ENCODE results near the gene KDM4C. TPM values are rescaled to one million over a fixed set of nuclear protein-coding genes. Genes with fewer than 3 reads are reported as not detected.
"Not testable (repeated sequence)": the region's sequence is repeated elsewhere in the genome, so short reads cannot be mapped to it uniquely, and the experiment has no call there.

The KDM4C gene
- polyA plus RNA-seq, 2 of the 4 experiments (the other 2 are of a cell fraction) = 9.6 to 15.6 TPM

GRCh38 chr9:6739218-6739617 is 18.6 kb upstream of the KDM4C start:
- ATAC-seq = peak; percentile 68 to 78; a peak in 4 of 6 replicates
- no peaks in the 10 kb centered on the region for H3K4me1 ChIP-seq
- H3K4me3 ChIP-seq = no peak overlapping the region
- ChIA-PET POLR2A (interaction anchor here (0.8 to 1.1 kb wide), 2 partner anchors 18 to 58 kb away, joined by 3 to 5 read pairs; partner anchors contain the start of gene KDM4C), CTCF (interaction anchor here (0.7 to 3.0 kb wide), 21 partner anchors 9 to 853 kb away, joined by 3 to 16 read pairs (median 3); partner anchors contain the start of gene KDM4C)
- 19% methylated on average over 1 of the region's 1 CpG for WGBS (ENCODE audit: missing lambda C conversion rate)
- TF ChIP-seq EP300 (IDR thresholded peaks at IDR 0.05) (no peak), HMGXB4 (CRISPR knock-in tag; IDR thresholded peaks at IDR 0.05; ENCODE audit: borderline replicate concordance) (no peak), NPAS2 (CRISPR knock-in tag; IDR thresholded peaks at IDR 0.05; ENCODE audit: borderline replicate concordance) (no peak), RAD21 (conservative IDR thresholded peaks at IDR 0.05 in 1 of 2, IDR thresholded peaks at IDR 0.05 in 1 of 2) (peak; percentile 61 to 66), CTCF (IDR thresholded peaks at IDR 0.05) (peak; percentile 53), SMC3 (IDR thresholded peaks at IDR 0.05) (peak; percentile 44)
- no peak for FAIRE-seq
- no peak overlapping the region for H3K4me2 ChIP-seq
- peak; percentile 26 to 36 for DNase-seq (ENCODE audit: low read depth in 1 of 2, low spot score in 1 of 2)
- no peak overlapping the region for H3K27ac ChIP-seq
- H3K9me3 ChIP-seq = no peaks in the 10 kb centered on the region

DNA sequence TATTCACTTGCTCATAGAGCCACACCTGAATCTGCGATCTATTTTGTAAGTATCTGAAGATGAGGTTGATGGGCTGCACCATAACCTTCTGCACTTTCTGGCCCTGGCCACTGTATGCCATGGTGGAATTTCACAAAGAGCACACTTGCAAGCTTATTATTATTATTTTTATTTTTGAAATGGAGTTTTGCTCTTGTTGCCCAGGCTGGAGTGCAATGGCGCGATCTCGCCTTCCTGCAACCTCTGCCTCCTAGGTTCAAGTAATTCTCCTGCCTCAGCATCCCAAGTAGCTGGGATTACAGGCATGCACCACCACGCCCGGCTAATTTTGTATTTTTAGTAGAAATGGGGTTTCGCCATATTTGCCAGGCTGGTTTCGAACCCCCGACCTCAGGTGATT is 8.9 kb upstream of the KDM4C start:
- FAIRE-seq; ATAC-seq; H3K9me3 ChIP-seq; H3K4me2 ChIP-seq; H3K4me1 ChIP-seq; POLR2A ChIA-PET; H3K27ac ChIP-seq; DNase-seq (ENCODE audit: low read depth in 1 of 2, low spot score in 1 of 2); H3K4me3 ChIP-seq: not testable (repeated sequence)
- WGBS (ENCODE audit: missing lambda C conversion rate) = 92% methylated on average over 9 of the region's 9 CpGs
- CTCF ChIA-PET = interaction anchor here (0.9 to 3.0 kb wide), 2 partner anchors 10 to 862 kb away, joined by 3 to 13 read pairs; no protein-coding TSS in a partner anchor

DNA sequence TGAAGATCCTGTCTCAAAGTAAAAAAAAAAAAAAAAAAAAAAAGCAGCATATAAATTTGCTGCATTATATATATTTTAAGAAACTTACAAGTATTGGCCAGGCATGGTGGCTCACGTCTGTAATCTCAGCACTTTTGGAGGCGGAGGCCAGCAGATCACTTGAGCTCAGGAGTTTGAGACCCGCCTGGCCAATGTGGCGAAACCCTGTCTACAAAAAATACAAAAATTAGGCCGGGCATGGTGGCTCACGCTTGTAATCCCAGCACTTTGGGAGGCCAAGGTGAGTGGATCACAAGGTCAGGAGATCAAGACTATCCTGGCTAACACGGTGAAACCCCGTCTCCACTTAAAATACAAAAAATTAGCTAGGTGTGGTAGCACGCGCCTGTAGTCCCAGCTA is 2.9 kb upstream of the KDM4C start:
- POLR2A ChIA-PET = not testable (repeated sequence)

GRCh38 chr9:6757132-6757455 is 679 bp upstream of the KDM4C start:
- Histone ChIP-seq H3K4me3 (peak overlapping the region; percentile 98), H3K4me1 (peaks cover 12% of the 10 kb centered on the region; the same call in 2 of the 3 replicates), H3K9me3 (no peaks in the 10 kb centered on the region), H3K27ac (peak overlapping the region; percentile 87 to 93), H3K4me2 (peak overlapping the region; percentile 76)
- FAIRE-seq (no peak), DNase-seq (ENCODE audit: low read depth in 1 of 2, low spot score in 1 of 2) (peak; percentile 67 to 88), ATAC-seq (peak; percentile 79 to 80)
- under 1% methylated on average over 14 of the region's 14 CpGs for WGBS (ENCODE audit: missing lambda C conversion rate)
- ChIA-PET CTCF (interaction anchor here (1.9 kb wide), 1 partner anchor 18 kb away, joined by 11 read pairs; no protein-coding TSS in a partner anchor), POLR2A (interaction anchor here (0.7 to 4.0 kb wide), 9 partner anchors 12 to 344 kb away, joined by 3 to 35 read pairs (median 7); partner anchors contain the start of gene UHRF2)
- TF ChIP-seq FOSL2 (IDR thresholded peaks at IDR 0.05) (no peak), FOSL2 (CRISPR knock-in tag; IDR thresholded peaks at IDR 0.05) (peak; percentile 66), HDAC2 (IDR thresholded peaks at IDR 0.05) (no peak), ESRRA (IDR thresholded peaks at IDR 0.05; ENCODE audit: borderline replicate concordance, low read length) (no peak)

More for the DNA sequence above, 2.9 kb upstream of the KDM4C start:
- DNase-seq (ENCODE audit: low read depth in 1 of 2, low spot score in 1 of 2); H3K9me3 ChIP-seq; ATAC-seq; H3K27ac ChIP-seq; H3K4me2 ChIP-seq; FAIRE-seq; H3K4me3 ChIP-seq: not testable (repeated sequence)
- CTCF ChIA-PET = interaction anchor here (1.3 kb wide), 1 partner anchor 8 kb away, joined by 3 read pairs; no protein-coding TSS in a partner anchor
- peaks cover 10% of the 10 kb centered on the region; the same call in 2 of the 3 replicates for H3K4me1 ChIP-seq
- WGBS (ENCODE audit: missing lambda C conversion rate) = 92% methylated on average over 10 of the region's 10 CpGs

DNA sequence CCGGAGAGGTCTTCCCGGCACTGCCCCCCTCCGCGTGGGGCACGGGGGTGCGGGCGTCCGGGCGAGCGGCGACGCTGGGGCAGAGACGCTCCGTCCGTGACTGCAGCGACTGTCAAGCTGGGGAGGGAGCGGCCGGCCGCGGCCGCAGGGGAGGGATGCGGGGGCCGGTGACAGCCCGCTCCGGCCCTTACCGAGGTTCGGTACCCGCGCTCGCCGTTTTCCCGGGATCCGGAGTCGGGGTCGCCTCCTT is 400 bp downstream of the KDM4C start:
- no peak for FAIRE-seq
- H3K4me2 ChIP-seq = peak overlapping the region; percentile 76
- POLR2A ChIA-PET = interaction anchor here (0.5 to 4.0 kb wide), 14 partner anchors 10 to 941 kb away, joined by 3 to 35 read pairs (median 5); partner anchors contain the start of gene UHRF2
- DNase-seq (ENCODE audit: low read depth in 1 of 2, low spot score in 1 of 2) = no peak
- no peaks in the 10 kb centered on the region for H3K9me3 ChIP-seq
- TF ChIP-seq CTCF (IDR thresholded peaks at IDR 0.05) (no peak), CEBPB (IDR thresholded peaks at IDR 0.05) (no peak), PHF8 (IDR thresholded peaks at IDR 0.05; ENCODE audit: borderline replicate concordance, low read depth) (peak; percentile 54; the same call in 1 of the 2 replicates)
- H3K4me1 ChIP-seq = peaks cover 12% of the 10 kb centered on the region; the same call in 2 of the 3 replicates
- ATAC-seq = peak; percentile 48 to 51
- CTCF ChIA-PET = interaction anchor here (0.6 to 1.5 kb wide), 3 partner anchors 20 to 784 kb away, joined by 3 to 4 read pairs (median 3); no protein-coding TSS in a partner anchor
- peak overlapping the region; percentile 87 to 93 for H3K27ac ChIP-seq
- peak overlapping the region; percentile 98 for H3K4me3 ChIP-seq
- WGBS (ENCODE audit: missing lambda C conversion rate) = 0% methylated on average over 4 of the region's 35 CpGs

Data from A549 (cell line).